GM12874 (cell line): ENCODE measurements around the gene MICALL2.

Experiments
- CTCF ChIP-seq: IDR thresholded peaks from 2 replicates; pipeline ENCODE4 v1.5.1; 2011; ENCODE audit warnings: low read depth, mild to moderate bottlenecking, control low read depth, low read length, moderate library complexity; ENCODE audit not compliant: insufficient read depth

MICALL2 gene

GRCh38 chr7:1501487-1502270 is 42.4 kb upstream of the MICALL2 start:
- no peak for TF ChIP-seq CTCF

GRCh38 chr7:1500064-1500807 is 41.0 kb upstream of the MICALL2 start:
- TF ChIP-seq CTCF: no peak

- no peak for TF ChIP-seq CTCF
These were observed 40.2 kb upstream of the MICALL2 start for GRCh38 chr7:1499367-1500029.

- TF ChIP-seq CTCF: no peak
These were observed 39.4 kb upstream of the MICALL2 start for GRCh38 chr7:1498370-1499305.

- no peak for TF ChIP-seq CTCF
These were observed 38.1 kb upstream of the MICALL2 start for GRCh38 chr7:1497293-1497927.

- no peak for TF ChIP-seq CTCF
These were observed 37.4 kb upstream of the MICALL2 start for GRCh38 chr7:1496531-1497292.
